ENCODE results near the gene CDKAL1. TPM values are rescaled to one million over a fixed set of nuclear protein-coding genes. Genes with fewer than 3 reads are reported as not detected.

The CDKAL1 gene
- total RNA-seq, 4 donors from 2014 or later = 13.5 to 21.2 (median 17.3) TPM

- H3K27me3 ChIP-seq = no peaks in the 10 kb centered on the region
- no peak overlapping the region for H3K27ac ChIP-seq
- 75 to 85% methylated on average over 2 of the region's 2 CpGs for WGBS, 2 donors
- TF ChIP-seq POLR2A (IDR thresholded peaks at IDR 0.05) (no peak), EP300 (IDR thresholded peaks at IDR 0.05) (no peak)
- TF ChIP-seq, protein P1, sequence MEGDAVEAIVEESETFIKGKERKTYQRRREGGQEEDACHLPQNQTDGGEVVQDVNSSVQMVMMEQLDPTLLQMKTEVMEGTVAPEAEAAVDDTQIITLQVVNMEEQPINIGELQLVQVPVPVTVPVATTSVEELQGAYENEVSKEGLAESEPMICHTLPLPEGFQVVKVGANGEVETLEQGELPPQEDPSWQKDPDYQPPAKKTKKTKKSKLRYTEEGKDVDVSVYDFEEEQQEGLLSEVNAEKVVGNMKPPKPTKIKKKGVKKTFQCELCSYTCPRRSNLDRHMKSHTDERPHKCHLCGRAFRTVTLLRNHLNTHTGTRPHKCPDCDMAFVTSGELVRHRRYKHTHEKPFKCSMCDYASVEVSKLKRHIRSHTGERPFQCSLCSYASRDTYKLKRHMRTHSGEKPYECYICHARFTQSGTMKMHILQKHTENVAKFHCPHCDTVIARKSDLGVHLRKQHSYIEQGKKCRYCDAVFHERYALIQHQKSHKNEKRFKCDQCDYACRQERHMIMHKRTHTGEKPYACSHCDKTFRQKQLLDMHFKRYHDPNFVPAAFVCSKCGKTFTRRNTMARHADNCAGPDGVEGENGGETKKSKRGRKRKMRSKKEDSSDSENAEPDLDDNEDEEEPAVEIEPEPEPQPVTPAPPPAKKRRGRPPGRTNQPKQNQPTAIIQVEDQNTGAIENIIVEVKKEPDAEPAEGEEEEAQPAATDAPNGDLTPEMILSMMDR (IDR thresholded peaks at IDR 0.05) = no peak
- no peaks in the 10 kb centered on the region for H3K9me3 ChIP-seq
- peaks cover 0 to 5% (median 0%) of the 10 kb centered on the region in 4 donors for H3K4me1 ChIP-seq
- no peak for DNase-seq (ENCODE audit: low spot score in 2 of 2)
- H3K4me3 ChIP-seq = no peak overlapping the region
- peaks cover 0 to 8% (median 0%) of the 10 kb centered on the region in 3 donors for H3K36me3 ChIP-seq
Measured at GRCh38 chr6:20564777-20565176, 30.5 kb downstream of the CDKAL1 start.

DNA sequence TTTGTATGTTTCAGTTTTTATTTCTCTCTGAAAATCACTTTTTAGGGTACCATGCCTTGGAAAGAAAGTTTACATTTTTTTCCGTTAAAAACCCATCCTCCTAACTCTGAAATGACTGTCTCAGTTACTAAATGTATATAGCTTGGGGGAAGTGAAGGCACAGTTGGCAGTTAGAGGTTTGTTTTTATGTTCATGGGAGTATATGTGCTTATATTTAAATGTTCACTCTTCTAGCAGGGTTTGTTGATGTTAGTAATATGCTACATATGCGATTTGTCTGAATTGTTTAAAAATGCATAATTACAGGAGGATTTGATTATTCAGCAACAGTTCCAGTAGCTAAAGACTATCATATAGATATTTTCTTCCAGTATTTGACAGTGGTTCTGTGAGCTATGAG lies 31.1 kb downstream of the CDKAL1 start:
- Histone ChIP-seq H3K4me1 (peaks cover 0 to under 1% (median 0%) of the 10 kb centered on the region in 4 donors), H3K4me3 (no peak overlapping the region), H3K27ac (no peak overlapping the region), H3K27me3 (no peaks in the 10 kb centered on the region), H3K9me3 (no peaks in the 10 kb centered on the region), H3K36me3 (peaks cover 0 to 8% (median 0%) of the 10 kb centered on the region in 3 donors)
- TF ChIP-seq POLR2A (IDR thresholded peaks at IDR 0.05) = no peak
- TF ChIP-seq EP300 (IDR thresholded peaks at IDR 0.05) = no peak
- TF ChIP-seq, protein P1 (IDR thresholded peaks at IDR 0.05) = no peak
- 95 to 96% methylated on average over 2 of the region's 2 CpGs for WGBS, 2 donors
- no peak for DNase-seq (ENCODE audit: low spot score in 2 of 2)

DNA sequence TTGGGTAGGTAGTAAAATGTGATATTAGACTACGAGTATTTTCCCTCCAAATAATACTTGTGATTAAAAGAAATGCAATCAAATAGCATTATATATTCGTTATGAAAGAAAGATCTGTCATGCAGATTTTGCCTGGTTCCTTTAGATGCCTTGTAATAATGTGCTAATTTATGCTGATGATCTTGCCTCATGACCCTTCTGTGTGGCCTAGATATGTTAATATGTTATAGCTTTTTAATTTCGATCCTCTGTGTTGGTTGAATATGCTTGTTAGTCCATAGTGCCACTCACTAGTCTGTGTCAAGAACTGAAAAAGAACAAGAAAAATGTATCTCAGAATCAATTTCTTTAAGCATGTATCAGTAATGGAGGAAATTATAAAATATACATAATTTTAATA lies 31.9 kb downstream of the CDKAL1 start:
- no peak for DNase-seq (ENCODE audit: low spot score in 2 of 2)
- no peak overlapping the region for H3K4me3 ChIP-seq
- peaks cover 0 to 8% (median 0%) of the 10 kb centered on the region in 3 donors for H3K36me3 ChIP-seq
- no peaks in the 10 kb centered on the region for H3K27me3 ChIP-seq
- WGBS, 2 donors = 85 to 86% methylated on average over 3 of the region's 3 CpGs
- H3K4me1 ChIP-seq = no peaks in the 10 kb centered on the region
- TF ChIP-seq, protein P1 (IDR thresholded peaks at IDR 0.05) = no peak
- TF ChIP-seq POLR2A (IDR thresholded peaks at IDR 0.05) = no peak
- TF ChIP-seq EP300 (IDR thresholded peaks at IDR 0.05) = no peak
- H3K9me3 ChIP-seq = no peaks in the 10 kb centered on the region
- no peak overlapping the region for H3K27ac ChIP-seq

DNA sequence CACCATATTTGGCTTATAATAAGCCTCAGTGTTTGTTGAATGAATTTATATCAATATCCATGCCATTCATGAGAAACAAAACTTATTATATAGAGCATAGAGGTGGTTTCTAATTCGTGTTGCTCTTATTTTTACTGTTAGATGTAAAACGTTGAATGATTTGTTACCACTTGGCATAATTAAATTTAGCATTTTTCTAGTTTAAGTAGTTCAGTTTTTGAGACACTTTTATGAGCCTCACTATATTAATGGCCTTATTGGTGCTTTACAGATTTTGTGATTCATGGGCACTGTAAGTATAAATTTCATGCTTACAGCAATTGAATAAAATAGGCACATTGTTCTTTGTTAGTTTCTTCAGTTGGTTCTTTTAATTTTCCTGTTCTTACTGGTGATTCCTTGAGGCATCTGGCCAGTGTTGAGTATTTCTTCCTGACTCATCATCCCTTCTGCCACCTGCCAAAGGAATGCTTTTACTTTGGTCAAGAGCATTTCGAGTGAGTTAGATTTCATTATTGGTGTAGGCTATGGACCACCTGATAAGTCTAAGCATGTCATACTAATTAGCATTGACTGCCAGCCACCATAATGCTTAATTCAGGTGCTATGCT lies 34.8 kb downstream of the CDKAL1 start:
- Histone ChIP-seq H3K9me3 (no peaks in the 10 kb centered on the region), H3K4me3 (no peak overlapping the region), H3K27me3 (no peaks in the 10 kb centered on the region), H3K27ac (no peak overlapping the region), H3K4me1 (peaks cover 0 to 16% (median 0%) of the 10 kb centered on the region in 4 donors), H3K36me3 (peaks cover 0 to 8% (median 0%) of the 10 kb centered on the region in 3 donors)
- no peak for DNase-seq (ENCODE audit: low spot score in 2 of 2)
- 59 to 65% methylated on average over 3 of the region's 3 CpGs for WGBS, 2 donors
- TF ChIP-seq, protein P1 (IDR thresholded peaks at IDR 0.05) = no peak
- TF ChIP-seq EP300 (IDR thresholded peaks at IDR 0.05) (no peak), POLR2A (IDR thresholded peaks at IDR 0.05) (no peak)

DNA sequence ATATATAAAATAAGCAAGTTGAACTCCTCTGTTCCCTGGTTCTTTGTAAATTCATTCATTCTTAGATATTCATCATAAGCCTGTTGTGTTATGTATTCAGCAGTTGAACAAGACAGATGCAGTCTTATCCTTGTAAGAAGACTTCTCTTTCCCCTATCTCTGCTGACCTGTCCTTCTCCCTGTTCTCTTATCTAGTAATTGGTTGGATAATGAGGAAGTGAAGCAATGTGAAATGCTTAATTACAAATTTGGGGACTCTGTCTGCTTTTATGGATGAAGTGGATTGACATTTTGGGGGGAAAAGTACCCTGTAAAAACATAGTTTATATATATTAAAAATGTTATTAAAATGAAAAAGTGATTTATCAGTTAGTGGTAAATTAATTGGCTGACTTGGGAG lies 37.0 kb downstream of the CDKAL1 start:
- H3K36me3 ChIP-seq = peaks cover 0 to 8% (median 0%) of the 10 kb centered on the region in 3 donors
- no peak for TF ChIP-seq POLR2A (IDR thresholded peaks at IDR 0.05)
- TF ChIP-seq EP300 (IDR thresholded peaks at IDR 0.05) = no peak
- TF ChIP-seq, protein P1 (IDR thresholded peaks at IDR 0.05) = no peak
- no peaks in the 10 kb centered on the region for H3K27me3 ChIP-seq
- no peak overlapping the region for H3K4me3 ChIP-seq
- no peaks in the 10 kb centered on the region for H3K9me3 ChIP-seq
- H3K27ac ChIP-seq = no peak overlapping the region
- no peak for DNase-seq (ENCODE audit: low spot score in 2 of 2)
- peaks cover 0 to 16% (median 0%) of the 10 kb centered on the region in 4 donors for H3K4me1 ChIP-seq

Data from tibial nerve (tissue), 4 donors.